ENCODE measurements around the gene RNF8. TPM values are rescaled to one million over a fixed set of nuclear protein-coding genes. Genes with fewer than 3 reads are reported as not detected.
A peak's percentile ranks its signal among the peaks of the same experiment; 100 is the strongest.
"Not testable (repeated sequence)": the region's sequence is repeated elsewhere in the genome, so short reads cannot be mapped to it uniquely, and the experiment has no call there.

Gene RNF8
- polyA plus RNA-seq, 4 donors, result 12.7 to 14.4 (median 13.4) TPM

DNA sequence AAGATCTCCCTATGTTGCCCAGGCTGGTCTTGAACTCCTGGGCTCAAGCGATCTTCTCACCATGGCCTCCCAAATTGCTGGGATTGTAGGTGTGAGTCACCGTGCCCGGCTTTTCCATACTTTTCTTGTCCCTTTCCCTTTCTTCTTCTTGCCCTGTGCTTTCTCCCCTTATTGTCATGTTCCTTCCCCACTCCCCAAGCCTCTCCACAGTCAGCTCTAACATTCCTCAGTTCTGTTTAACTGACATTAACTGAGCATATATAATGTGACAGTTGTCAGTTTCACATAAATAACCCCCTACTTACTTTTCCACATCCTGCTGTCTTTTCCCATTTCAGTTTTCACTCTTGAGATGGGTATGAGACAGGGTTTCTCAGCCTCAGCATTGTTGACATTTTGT, 9.5 kb upstream of the RNF8 start:
- no peak for DNase-seq
- WGBS, 3 donors, result 85 to 91% (median 88%) methylated on average over 3 of the region's 3 CpGs
- Histone ChIP-seq H3K27me3 (ENCODE audit: control insufficient read depth in 3 of 3, insufficient read depth in 3 of 3, low read length in 3 of 3) (peaks cover 0 to 4% (median 4%) of the 10 kb centered on the region in 3 donors), H3K9me3 (ENCODE audit: control insufficient read depth in 2 of 2, insufficient read depth in 1 of 2, low read depth in 1 of 2, low read length in 1 of 2) (no peaks in the 10 kb centered on the region), H3K4me3 (ENCODE audit: low read depth in 1 of 3, low read length in 3 of 3) (no peak overlapping the region), H3K4me1 (ENCODE audit: control insufficient read depth in 3 of 3, insufficient read depth in 2 of 3, low read depth in 1 of 3, low read length in 2 of 3) (no peaks in the 10 kb centered on the region), H3K27ac (ENCODE audit: low read depth in 1 of 3, low read length in 2 of 3) (no peak overlapping the region), H3K36me3 (ENCODE audit: control insufficient read depth in 3 of 3, insufficient read depth in 2 of 3, low read depth in 1 of 3, low read length in 3 of 3) (no peaks in the 10 kb centered on the region)
- FAIRE-seq, result no peak

DNA sequence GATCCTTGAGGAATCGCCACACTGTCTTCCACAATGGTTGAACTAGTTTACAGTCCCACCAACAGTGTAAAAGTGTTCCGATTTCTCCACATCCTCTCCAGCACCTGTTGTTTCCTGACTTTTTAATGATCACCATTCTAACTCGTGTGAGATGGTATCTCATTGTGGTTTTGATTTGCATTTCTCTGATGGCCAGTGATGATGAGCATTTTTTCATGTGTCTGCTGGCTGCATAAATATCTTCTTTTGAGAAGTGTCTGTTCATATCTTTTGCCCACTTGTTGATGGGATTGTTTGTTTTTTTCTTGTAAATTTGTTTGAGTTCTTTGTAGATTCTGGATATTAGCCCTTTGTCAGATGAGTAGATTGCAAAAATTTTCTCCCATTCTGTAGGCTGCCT, 8.0 kb upstream of the RNF8 start:
- not testable (repeated sequence) for H3K9me3 ChIP-seq (ENCODE audit: control insufficient read depth in 2 of 2, insufficient read depth in 1 of 2, low read depth in 1 of 2, low read length in 1 of 2); DNase-seq; H3K27ac ChIP-seq (ENCODE audit: low read depth in 1 of 3, low read length in 2 of 3); FAIRE-seq; H3K4me1 ChIP-seq (ENCODE audit: control insufficient read depth in 3 of 3, insufficient read depth in 2 of 3, low read depth in 1 of 3, low read length in 2 of 3); H3K4me3 ChIP-seq (ENCODE audit: low read depth in 1 of 3, low read length in 3 of 3); H3K36me3 ChIP-seq (ENCODE audit: control insufficient read depth in 3 of 3, insufficient read depth in 2 of 3, low read depth in 1 of 3, low read length in 3 of 3); H3K27me3 ChIP-seq (ENCODE audit: control insufficient read depth in 3 of 3, insufficient read depth in 3 of 3, low read length in 3 of 3)
- 59 to 70% (median 62%) methylated on average over 3 of the region's 3 CpGs for WGBS, 3 donors

DNA sequence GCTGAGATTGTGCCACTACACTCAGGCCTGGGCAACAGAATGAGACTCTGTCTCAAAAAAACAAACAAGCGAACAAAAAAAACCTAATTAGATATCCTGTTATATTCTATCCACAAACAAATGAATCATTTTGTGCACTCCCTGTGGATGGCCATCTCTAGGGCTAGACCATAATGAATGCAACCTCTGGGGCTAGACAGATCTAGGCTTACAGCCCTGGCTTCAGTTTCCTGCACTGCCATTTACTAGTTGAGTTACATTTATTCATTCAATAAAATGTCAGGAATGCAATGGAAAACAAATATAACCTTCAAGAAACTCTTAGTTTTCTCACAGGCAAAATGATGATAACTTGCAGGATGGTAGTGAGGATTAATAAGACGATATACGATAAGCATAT, 6.6 kb upstream of the RNF8 start:
- 86 to 92% (median 89%) methylated on average over 3 of the region's 3 CpGs for WGBS, 3 donors
- FAIRE-seq (no peak), DNase-seq (no peak)
- peaks cover 0 to 4% (median 4%) of the 10 kb centered on the region in 3 donors for H3K27me3 ChIP-seq (ENCODE audit: control insufficient read depth in 3 of 3, insufficient read depth in 3 of 3, low read length in 3 of 3)
- no peaks in the 10 kb centered on the region for H3K9me3 ChIP-seq (ENCODE audit: control insufficient read depth in 2 of 2, insufficient read depth in 1 of 2, low read depth in 1 of 2, low read length in 1 of 2)
- H3K27ac ChIP-seq (ENCODE audit: low read depth in 1 of 3, low read length in 2 of 3), result no peak overlapping the region
- H3K4me1 ChIP-seq (ENCODE audit: control insufficient read depth in 3 of 3, insufficient read depth in 2 of 3, low read depth in 1 of 3, low read length in 2 of 3), result no peaks in the 10 kb centered on the region
- H3K4me3 ChIP-seq (ENCODE audit: low read depth in 1 of 3, low read length in 3 of 3), result no peak overlapping the region
- no peaks in the 10 kb centered on the region for H3K36me3 ChIP-seq (ENCODE audit: control insufficient read depth in 3 of 3, insufficient read depth in 2 of 3, low read depth in 1 of 3, low read length in 3 of 3)

DNA sequence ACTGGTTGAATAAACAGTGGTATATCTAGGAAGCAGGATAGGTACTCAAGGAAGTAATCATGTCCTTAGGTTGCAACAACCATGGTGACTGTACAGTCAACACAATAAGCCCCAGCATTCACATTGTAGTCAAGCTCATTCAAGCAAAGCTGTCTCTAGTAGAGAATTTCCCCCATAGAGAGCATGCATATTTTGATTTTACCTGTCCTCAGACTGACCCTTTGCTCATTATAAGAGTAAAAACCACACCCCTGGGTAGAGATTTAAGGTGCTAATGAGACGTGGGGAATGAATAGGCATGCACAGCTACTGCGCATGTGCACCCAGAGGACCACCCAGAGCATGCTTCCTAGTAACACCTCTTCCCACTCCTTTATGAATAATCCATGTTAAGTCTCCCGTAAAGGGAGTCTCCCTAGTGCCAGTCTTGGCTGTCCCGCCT, 6.1 kb upstream of the RNF8 start:
- Histone ChIP-seq H3K27ac (ENCODE audit: low read depth in 1 of 3, low read length in 2 of 3) (no peak overlapping the region), H3K27me3 (ENCODE audit: control insufficient read depth in 3 of 3, insufficient read depth in 3 of 3, low read length in 3 of 3) (peaks cover 0 to 4% (median 4%) of the 10 kb centered on the region in 3 donors), H3K9me3 (ENCODE audit: control insufficient read depth in 2 of 2, insufficient read depth in 1 of 2, low read depth in 1 of 2, low read length in 1 of 2) (no peaks in the 10 kb centered on the region), H3K36me3 (ENCODE audit: control insufficient read depth in 3 of 3, insufficient read depth in 2 of 3, low read depth in 1 of 3, low read length in 3 of 3) (no peaks in the 10 kb centered on the region), H3K4me3 (ENCODE audit: low read depth in 1 of 3, low read length in 3 of 3) (no peak overlapping the region), H3K4me1 (ENCODE audit: control insufficient read depth in 3 of 3, insufficient read depth in 2 of 3, low read depth in 1 of 3, low read length in 2 of 3) (no peaks in the 10 kb centered on the region)
- FAIRE-seq, result no peak
- no peak for DNase-seq
- 80 to 86% (median 83%) methylated on average over 4 of the region's 4 CpGs for WGBS, 3 donors

DNA sequence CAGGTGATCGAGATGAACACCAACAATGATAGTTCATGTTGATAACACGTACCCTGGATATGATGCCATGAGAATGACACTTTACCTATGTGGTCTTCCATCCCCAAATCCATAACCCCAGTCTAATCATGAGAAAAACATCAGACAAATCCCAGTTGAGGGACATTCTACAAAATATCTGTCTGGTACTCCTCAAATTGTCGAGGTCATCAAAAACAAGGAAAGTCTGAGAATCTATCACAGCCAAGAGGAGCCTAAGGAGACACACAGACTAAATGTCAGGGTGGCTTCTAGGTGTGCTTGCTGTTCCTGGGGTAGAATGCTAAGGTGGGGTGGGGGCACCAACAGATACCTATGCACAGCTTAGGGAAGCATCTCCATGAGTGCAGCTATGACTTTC, 2.8 kb upstream of the RNF8 start:
- DNase-seq (no peak), FAIRE-seq (no peak)
- Histone ChIP-seq H3K27me3 (ENCODE audit: control insufficient read depth in 3 of 3, insufficient read depth in 3 of 3, low read length in 3 of 3) (no peaks in the 10 kb centered on the region), H3K4me1 (ENCODE audit: control insufficient read depth in 3 of 3, insufficient read depth in 2 of 3, low read depth in 1 of 3, low read length in 2 of 3) (peaks cover 0 to 3% (median 0%) of the 10 kb centered on the region in 3 donors), H3K36me3 (ENCODE audit: control insufficient read depth in 3 of 3, insufficient read depth in 2 of 3, low read depth in 1 of 3, low read length in 3 of 3) (no peaks in the 10 kb centered on the region), H3K4me3 (ENCODE audit: low read depth in 1 of 3, low read length in 3 of 3) (no peak overlapping the region), H3K27ac (ENCODE audit: low read depth in 1 of 3, low read length in 2 of 3) (no peak overlapping the region), H3K9me3 (ENCODE audit: control insufficient read depth in 2 of 2, insufficient read depth in 1 of 2, low read depth in 1 of 2, low read length in 1 of 2) (no peaks in the 10 kb centered on the region)
- 87 to 91% (median 90%) methylated on average over 3 of the region's 3 CpGs for WGBS, 3 donors

DNA sequence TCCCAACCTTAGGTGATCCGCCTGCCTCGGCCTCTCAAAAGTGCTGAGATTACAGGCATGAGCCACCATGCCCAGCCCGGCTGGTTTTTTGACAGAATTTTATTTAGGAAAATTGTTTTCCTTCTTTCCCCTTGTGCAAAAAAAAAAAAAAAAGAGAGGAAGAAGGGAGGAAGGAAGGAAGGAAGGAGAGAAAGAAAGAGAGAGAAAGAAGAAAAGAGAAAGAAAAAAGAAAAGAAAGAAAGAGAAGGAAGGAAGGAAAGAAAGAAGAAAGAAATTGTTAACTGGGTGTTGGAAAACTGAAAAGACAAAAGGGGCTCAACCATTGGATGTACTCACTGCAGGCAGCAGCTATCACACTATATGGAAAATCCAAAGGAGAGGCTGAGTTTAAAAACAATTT, 1.4 kb upstream of the RNF8 start:
- Histone ChIP-seq H3K27me3 (ENCODE audit: control insufficient read depth in 3 of 3, insufficient read depth in 3 of 3, low read length in 3 of 3) (no peaks in the 10 kb centered on the region), H3K4me3 (ENCODE audit: low read depth in 1 of 3, low read length in 3 of 3) (no peak overlapping the region), H3K36me3 (ENCODE audit: control insufficient read depth in 3 of 3, insufficient read depth in 2 of 3, low read depth in 1 of 3, low read length in 3 of 3) (no peaks in the 10 kb centered on the region), H3K9me3 (ENCODE audit: control insufficient read depth in 2 of 2, insufficient read depth in 1 of 2, low read depth in 1 of 2, low read length in 1 of 2) (no peaks in the 10 kb centered on the region), H3K27ac (ENCODE audit: low read depth in 1 of 3, low read length in 2 of 3) (no peak overlapping the region), H3K4me1 (ENCODE audit: control insufficient read depth in 3 of 3, insufficient read depth in 2 of 3, low read depth in 1 of 3, low read length in 2 of 3) (peaks cover 0 to 3% (median 0%) of the 10 kb centered on the region in 3 donors)
- DNase-seq (no peak), FAIRE-seq (no peak)
- WGBS, 3 donors, result 91 to 96% (median 95%) methylated on average over 3 of the region's 3 CpGs

DNA sequence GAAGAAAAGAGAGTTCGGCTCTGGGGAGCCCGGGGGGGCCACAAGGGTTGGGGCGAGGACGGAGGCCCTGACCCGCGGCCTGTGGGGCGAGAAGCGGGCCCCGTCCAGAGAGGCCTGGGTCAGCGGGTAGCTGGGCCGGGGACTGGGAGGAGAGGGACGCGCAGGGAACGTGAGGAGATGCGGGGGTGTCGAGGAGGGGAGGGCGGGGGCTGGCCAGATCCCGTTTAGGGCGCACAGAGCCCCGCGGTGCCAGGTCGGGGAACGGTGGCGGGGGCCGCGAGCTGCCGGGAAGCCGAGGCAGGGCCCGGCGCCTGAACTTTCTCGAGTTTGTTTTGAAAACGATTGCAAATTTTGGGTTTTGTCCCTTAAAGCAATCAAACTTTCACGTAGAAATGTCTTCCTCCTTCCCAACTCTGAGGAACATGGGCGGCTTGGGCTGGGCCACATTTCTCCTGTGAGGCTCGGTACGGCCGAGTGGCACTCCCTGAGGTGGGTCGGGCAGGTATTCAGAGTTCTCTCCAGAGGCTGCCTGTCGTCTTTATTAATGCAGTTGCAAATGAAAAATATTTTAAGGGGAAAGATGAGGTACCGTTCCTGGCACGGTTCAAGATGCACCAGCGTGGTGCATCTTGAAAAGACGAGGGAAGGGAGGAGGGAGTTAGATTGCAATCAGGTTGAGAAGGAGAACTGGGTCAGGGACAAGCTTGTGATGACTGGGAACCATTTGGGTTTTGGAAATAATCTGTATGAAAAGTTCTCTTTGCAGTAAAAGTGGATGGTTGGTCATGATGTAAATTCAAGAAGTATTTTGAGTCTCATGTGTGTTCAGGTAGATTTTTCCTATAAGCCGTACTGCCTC, 972 bp downstream of the RNF8 start:
- DNase-seq (peak; percentile 52 to 55), FAIRE-seq (no peak)
- Histone ChIP-seq H3K27me3 (ENCODE audit: control insufficient read depth in 3 of 3, insufficient read depth in 3 of 3, low read length in 3 of 3) (no peaks in the 10 kb centered on the region), H3K4me3 (ENCODE audit: low read depth in 1 of 3, low read length in 3 of 3) (peak overlapping the region; percentile 87 to 99 (median 97)), H3K4me1 (ENCODE audit: control insufficient read depth in 3 of 3, insufficient read depth in 2 of 3, low read depth in 1 of 3, low read length in 2 of 3) (peaks cover 0 to 3% (median 0%) of the 10 kb centered on the region in 3 donors), H3K36me3 (ENCODE audit: control insufficient read depth in 3 of 3, insufficient read depth in 2 of 3, low read depth in 1 of 3, low read length in 3 of 3) (no peaks in the 10 kb centered on the region), H3K9me3 (ENCODE audit: control insufficient read depth in 2 of 2, insufficient read depth in 1 of 2, low read depth in 1 of 2, low read length in 1 of 2) (no peaks in the 10 kb centered on the region), H3K27ac (ENCODE audit: low read depth in 1 of 3, low read length in 2 of 3) (no peak overlapping the region)
- WGBS, 3 donors, result 4 to 5% (median 4%) methylated on average over 37 to 44 of the region's 44 CpGs

DNA sequence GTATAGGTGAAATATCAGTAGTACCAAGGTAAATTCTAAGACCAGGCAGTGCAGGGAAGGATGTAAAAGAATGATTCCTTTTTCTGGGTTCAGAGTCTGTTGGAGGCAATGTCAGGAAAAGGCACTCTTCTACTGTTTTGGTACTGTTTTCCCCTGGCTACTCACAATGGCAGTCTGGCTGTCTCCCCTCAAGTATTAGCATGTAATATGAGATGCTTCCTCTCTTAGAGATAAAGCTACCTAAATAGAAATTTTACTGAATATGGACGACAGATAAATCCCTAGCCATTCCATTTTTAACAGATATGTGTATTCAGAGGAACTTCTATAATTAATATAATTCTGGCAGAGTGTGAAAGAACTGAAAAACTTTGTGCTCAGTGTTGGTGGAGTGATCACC, 3.5 kb downstream of the RNF8 start:
- whole genome bisulfite sequencing, 3 donors, result 60 to 79% (median 64%) methylated on average over 1 of the region's 1 CpG
- Histone ChIP-seq H3K9me3 (ENCODE audit: control insufficient read depth in 2 of 2, insufficient read depth in 1 of 2, low read depth in 1 of 2, low read length in 1 of 2) (no peaks in the 10 kb centered on the region), H3K36me3 (ENCODE audit: control insufficient read depth in 3 of 3, insufficient read depth in 2 of 3, low read depth in 1 of 3, low read length in 3 of 3) (peaks cover 4 to 7% (median 4%) of the 10 kb centered on the region in 3 donors), H3K4me3 (ENCODE audit: low read depth in 1 of 3, low read length in 3 of 3) (no peak overlapping the region), H3K4me1 (ENCODE audit: control insufficient read depth in 3 of 3, insufficient read depth in 2 of 3, low read depth in 1 of 3, low read length in 2 of 3) (peaks cover 0 to 3% (median 0%) of the 10 kb centered on the region in 3 donors), H3K27ac (ENCODE audit: low read depth in 1 of 3, low read length in 2 of 3) (no peak overlapping the region), H3K27me3 (ENCODE audit: control insufficient read depth in 3 of 3, insufficient read depth in 3 of 3, low read length in 3 of 3) (no peaks in the 10 kb centered on the region)
- FAIRE-seq, result no peak
- no peak for DNase-seq

Data from small intestine (tissue), 7 donors.